ENCODE measurements around the gene ASCC1.

ASCC1 gene

DNA sequence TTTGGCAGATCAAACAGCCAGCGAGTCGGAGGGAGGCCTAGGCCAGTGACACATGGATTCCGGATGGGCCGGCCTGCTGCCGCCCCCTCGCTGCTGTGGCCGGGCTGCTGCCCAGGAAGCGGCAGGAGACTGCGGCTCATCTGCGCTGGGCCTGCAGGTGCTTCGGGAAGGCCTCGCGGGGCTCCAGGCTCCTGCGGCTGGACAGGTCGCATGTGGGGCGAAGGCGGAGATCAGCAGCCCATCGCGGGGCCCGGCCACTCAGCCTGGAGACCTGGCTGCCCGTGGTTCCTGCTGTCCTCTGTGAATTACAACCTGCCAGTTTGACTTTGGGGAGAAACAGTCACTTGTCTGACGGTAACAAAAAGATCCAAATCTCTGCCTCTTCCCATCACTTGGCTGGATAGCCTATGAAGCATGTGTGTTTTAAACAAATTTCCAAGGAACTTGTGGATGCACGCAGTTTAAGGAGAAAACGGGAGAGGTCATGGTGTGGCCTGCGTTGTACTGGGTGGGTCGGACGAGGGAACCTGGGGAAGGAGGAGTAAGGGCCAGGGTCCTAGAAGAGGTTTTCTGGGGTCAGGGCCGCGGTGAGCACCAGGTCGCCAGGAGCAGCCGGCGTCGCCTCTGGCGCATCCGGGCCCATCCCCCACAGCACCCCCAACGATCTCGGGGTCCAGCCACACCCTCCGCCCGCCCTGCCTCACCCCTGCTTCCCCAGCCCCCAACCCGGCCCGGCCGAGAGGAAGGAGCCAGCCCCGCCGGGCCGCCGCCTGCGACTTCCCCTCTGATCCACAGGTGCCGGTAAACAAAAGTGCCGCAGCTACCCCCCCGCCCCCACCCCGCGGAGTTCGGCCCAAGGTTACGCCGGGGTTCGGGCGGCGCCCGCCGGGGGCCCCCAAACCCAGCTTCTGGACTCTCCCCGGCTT lies 129.3 kb downstream of the ASCC1 start:
- ATAC-seq, result peak; percentile 74
- peak overlapping the region; percentile 99 for H3K4me3 Mint-ChIP-seq
- no peaks in the 10 kb centered on the region for H3K27me3 Mint-ChIP-seq
- H3K27ac Mint-ChIP-seq, result peak overlapping the region; percentile 95
- no peaks in the 10 kb centered on the region for H3K9me3 Mint-ChIP-seq
- peaks cover 52% of the 10 kb centered on the region for H3K4me1 Mint-ChIP-seq
- H3K36me3 Mint-ChIP-seq, result no peaks in the 10 kb centered on the region

DNA sequence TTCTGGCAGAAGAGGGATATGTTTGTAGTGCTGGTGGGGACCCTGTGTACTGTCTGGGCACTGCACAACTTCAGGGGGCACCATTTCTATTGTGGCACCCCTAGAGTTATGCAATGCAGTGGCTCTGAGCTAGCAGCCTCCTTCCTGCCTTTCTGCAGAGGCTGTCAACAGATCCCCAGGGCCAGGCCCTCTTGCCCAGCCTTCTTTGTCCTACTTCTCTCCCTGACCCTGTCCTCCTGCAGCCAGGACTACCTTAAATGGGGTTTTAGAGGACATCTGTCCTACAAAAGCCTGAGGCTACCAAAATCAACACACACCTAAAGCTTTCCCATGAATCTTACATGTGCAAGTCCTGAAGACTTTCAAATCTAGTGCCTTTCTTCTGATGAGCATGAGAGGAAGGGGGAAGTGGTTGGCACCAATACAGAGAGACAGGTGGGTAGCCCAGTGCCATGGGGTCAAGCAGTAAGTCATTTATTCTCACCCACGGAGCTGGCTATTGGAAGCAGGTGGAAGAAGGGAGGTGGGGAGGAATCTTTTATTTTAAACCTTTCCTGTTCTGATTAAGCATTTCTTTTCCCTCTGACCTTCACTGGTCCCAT lies 130.1 kb downstream of the ASCC1 start:
- no peaks in the 10 kb centered on the region for H3K9me3 Mint-ChIP-seq
- no peaks in the 10 kb centered on the region for H3K36me3 Mint-ChIP-seq
- ATAC-seq, result no peak
- peak overlapping the region; percentile 95 for H3K27ac Mint-ChIP-seq
- H3K4me3 Mint-ChIP-seq, result peak overlapping the region; percentile 99
- no peaks in the 10 kb centered on the region for H3K27me3 Mint-ChIP-seq
- H3K4me1 Mint-ChIP-seq, result peaks cover 60% of the 10 kb centered on the region

DNA sequence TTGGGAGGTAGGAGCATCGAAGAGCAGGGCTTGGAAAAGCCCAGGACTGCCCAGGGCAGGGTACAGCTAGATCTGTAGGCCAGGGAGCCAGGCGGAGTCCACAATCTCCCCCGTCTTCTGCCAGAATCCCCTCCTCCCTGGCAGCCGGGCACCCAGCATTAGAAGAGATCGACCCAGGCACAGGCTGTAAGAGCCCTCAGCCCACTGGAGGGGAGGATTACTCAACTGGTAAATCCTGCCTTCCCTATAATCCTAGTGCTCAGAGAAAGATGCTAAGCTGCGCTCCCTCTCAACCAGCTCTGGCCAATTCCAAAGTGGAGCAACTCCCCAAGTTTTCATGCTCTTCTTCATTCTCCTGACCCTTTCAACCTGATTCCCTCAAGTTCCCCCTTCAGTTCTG lies 130.9 kb downstream of the ASCC1 start:
- no peaks in the 10 kb centered on the region for H3K9me3 Mint-ChIP-seq
- ATAC-seq, result no peak
- H3K27ac Mint-ChIP-seq, result peak overlapping the region; percentile 13
- no peak overlapping the region for H3K4me3 Mint-ChIP-seq
- H3K27me3 Mint-ChIP-seq, result no peaks in the 10 kb centered on the region
- no peaks in the 10 kb centered on the region for H3K36me3 Mint-ChIP-seq
- peaks cover 68% of the 10 kb centered on the region for H3K4me1 Mint-ChIP-seq

DNA sequence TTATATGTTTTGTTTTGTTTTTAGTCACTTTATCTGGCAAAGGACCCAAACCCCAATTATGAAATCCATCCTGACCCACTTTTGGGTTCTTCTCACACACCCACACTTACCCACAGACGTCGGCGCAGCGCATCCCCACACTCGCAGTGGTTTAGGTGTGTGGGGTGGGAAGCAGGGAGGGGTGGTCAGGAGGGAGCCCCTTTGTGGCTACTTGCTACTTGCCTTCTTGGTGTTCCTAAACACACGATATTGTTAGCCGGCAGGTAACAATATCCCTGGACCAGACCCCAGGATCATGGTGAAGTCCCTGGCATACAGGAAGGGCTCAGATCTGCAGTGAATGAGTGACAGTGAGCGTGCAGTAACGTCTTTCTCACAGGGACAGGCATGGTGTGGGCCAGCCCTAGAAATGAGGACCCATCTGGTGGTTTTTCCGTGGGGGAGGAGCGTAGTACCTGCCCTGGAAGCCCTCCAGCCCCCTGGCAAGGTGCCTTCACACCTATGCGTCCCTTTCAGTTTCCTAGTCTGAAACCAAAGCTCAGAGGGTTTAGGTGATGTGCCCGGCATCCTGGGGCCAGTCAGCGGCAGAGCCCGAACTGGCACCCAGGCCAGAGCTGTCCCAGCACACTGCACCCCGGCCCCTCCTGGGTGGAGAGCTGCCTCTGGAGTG lies 132.2 kb downstream of the ASCC1 start:
- H3K4me1 Mint-ChIP-seq, result peaks cover 78% of the 10 kb centered on the region
- no peaks in the 10 kb centered on the region for H3K27me3 Mint-ChIP-seq
- no peaks in the 10 kb centered on the region for H3K36me3 Mint-ChIP-seq
- no peaks in the 10 kb centered on the region for H3K9me3 Mint-ChIP-seq
- H3K4me3 Mint-ChIP-seq, result no peak overlapping the region
- no peak for ATAC-seq
- H3K27ac Mint-ChIP-seq, result peak overlapping the region; percentile 39

DNA sequence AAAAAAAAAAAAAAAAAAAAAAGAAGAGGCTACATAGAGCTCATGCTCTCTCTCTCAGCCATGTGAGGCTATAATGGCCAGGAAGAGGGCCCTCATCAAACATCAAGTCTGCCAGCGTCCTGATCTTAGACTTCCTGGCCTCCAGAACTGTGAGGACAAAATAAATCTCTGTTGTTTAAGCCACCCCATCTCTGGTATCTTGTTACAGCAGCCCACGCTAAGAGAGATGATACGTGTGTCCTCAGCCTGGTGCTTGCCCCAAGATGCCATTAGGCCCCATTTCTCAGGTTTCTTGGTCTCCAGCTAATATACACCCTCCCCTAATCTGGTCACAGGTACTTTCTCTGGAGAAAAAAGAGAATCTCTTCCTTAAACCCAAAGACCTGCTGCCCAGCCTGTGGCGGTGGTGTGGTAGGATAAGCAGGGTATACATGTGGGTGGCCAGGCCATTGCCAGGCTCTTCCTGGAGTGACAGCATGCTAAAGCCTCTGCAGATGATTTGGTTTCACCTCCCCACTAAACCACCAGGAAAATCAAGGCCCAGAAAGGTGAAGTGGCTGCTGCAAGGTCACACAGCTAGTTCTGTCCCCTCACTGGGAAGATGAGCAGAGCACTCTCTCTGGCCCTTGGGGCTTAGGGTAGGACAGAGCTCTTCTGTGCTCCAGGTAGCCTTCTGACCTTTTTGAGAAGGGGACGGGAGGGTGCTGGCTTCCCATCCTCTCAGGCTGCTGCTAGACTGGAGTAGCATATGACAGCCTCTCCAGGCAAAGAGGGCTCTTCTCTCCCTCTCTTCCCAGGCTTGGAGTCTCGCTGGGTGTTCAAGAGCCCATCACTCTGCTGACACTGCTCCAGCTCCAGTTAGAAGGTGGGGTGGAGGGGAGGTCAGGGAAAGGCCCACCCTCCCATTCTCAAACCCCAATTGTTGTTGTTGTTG lies 133.0 kb downstream of the ASCC1 start:
- H3K4me3 Mint-ChIP-seq, result no peak overlapping the region
- H3K9me3 Mint-ChIP-seq, result no peaks in the 10 kb centered on the region
- peak overlapping the region; percentile 39 for H3K27ac Mint-ChIP-seq

DNA sequence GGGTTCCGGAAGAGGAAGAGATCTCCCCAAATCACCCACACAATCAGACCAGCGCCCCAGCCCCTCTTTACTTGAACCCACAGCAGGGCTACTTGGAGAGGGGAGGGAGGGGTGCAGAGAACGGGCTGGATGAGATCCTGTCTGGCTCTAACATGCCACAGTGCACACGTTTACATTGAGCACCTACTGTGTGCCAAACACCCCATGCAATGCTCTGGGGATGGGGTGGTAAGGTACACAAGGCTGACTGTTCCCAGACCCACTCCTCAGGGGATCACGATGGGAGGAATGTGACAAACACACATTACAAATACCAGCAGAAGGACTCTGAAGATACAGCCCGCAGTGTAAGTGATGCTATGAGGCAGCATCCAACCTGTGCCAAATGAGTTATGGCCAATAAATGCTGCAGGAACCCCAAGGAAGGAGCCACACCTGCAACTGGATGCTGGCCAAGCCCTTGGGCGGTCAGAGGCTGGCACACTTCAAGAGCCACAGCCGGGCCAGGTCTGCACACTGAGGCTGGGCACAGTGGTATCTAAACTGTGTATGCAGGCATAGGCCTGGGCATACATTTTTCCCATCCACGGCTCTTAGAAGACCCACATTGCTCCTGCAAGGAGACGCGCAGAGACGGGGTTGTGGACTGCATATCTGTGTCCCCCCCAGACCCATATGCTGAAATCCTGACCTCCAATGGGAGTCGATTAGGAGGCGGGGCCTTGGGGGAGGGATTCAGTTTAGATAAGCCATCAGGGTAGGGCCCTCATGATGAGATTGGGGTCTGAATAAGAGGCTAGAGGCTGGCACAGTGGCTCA lies 134.1 kb downstream of the ASCC1 start:
- Mint-ChIP-seq H3K27me3 (no peaks in the 10 kb centered on the region), H3K4me1 (peaks cover 85% of the 10 kb centered on the region), H3K4me3 (no peak overlapping the region), H3K36me3 (no peaks in the 10 kb centered on the region), H3K27ac (peak overlapping the region; percentile 87), H3K9me3 (no peaks in the 10 kb centered on the region)
- no peak for ATAC-seq

More for the DNA sequence above, 133.0 kb downstream of the ASCC1 start:
- Mint-ChIP-seq H3K4me1 (peaks cover 77% of the 10 kb centered on the region), H3K36me3 (no peaks in the 10 kb centered on the region), H3K27me3 (no peaks in the 10 kb centered on the region)
- no peak for ATAC-seq

DNA sequence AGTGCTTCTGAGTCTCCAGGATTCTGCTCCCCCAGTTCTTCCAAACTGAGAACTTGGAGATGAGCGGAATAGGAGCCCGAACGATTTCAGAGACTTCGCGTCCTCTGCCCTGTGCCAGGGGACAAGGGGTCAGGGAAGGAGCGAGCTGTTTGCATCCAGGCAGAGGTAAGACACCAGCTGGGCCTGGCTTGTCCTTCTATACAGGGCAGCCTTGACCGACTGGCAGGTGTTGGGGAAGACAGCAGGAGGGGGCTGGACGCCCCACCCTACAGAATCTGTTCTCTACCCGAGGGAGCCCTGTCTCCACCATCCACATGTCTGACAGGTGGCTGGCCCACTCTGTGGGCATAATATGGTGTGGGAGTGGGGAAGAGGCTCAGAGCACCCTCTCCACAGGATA lies 134.9 kb downstream of the ASCC1 start:
- Mint-ChIP-seq H3K27me3 (no peaks in the 10 kb centered on the region), H3K27ac (peak overlapping the region; percentile 87), H3K9me3 (no peaks in the 10 kb centered on the region), H3K4me1 (peaks cover 84% of the 10 kb centered on the region), H3K36me3 (no peaks in the 10 kb centered on the region), H3K4me3 (no peak overlapping the region)
- ATAC-seq, result no peak

DNA sequence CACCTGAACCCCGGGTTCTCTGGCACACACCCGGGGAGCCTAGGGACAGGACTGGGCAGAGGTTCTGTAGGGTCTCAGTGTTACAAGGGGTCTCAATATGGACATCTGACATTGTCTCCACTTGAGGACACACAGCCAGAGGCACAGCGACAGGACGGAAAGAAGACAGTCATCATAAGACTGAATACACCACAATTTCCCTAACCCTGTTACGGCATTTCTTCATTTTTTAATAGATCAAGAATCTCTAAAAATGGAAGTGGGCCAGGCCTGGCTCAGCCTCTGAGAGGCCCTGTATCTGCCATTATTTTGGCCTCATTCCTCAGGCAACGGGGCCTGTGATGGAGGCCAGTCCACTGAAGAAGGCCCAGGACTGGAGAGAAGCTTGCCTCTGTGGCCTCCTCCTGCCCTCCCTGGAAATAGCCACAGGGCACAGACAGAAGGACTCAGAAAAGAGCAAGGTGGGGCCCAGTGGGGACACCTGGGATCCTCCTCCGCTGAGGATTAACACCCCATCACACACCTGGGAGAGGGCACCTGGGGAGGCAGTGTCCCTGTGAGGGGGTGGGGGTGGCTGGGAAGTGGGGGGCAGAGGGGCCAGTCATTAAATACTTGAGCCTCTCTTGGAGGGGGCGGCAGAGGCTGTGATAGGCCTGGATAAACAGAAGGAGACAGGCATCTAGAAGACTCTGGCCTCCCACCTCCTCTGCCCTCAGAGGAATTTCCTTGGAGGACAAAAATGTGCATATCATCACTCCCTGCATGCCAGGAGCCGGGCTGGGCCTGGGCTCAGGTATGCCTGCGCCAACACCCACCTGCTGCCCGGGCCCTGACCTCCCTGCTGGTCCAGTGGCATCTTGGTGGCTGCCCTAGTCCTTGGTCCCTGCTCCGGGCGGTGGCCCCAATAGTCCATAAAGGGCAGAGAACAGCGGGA lies 135.8 kb downstream of the ASCC1 start:
- Mint-ChIP-seq H3K27ac (peak overlapping the region; percentile 87), H3K4me1 (peaks cover 84% of the 10 kb centered on the region), H3K9me3 (no peaks in the 10 kb centered on the region), H3K36me3 (no peaks in the 10 kb centered on the region), H3K4me3 (peak overlapping the region; percentile 30), H3K27me3 (no peaks in the 10 kb centered on the region)
- peak; percentile 47 for ATAC-seq

DNA sequence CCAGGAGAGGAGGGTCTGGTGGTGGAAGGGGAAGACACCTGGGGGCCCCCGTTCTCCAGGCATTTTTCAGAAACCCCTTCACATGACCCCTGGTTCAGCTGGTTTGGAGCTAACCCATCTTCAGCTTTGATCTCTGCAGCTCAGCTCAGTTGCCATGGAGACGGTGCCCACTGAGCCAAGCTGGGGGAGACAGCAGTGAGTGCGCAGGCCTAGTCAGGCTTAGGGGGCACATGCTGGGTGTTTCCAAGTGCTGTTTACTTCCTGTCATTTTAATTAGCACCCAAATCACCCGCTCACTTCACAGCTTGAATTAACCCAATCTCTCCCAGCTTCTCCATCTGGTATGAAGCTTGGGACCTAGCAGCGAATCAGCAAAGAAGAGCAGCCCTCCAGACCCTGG lies 136.7 kb downstream of the ASCC1 start:
- Mint-ChIP-seq H3K4me3 (peak overlapping the region; percentile 6), H3K9me3 (no peaks in the 10 kb centered on the region), H3K36me3 (no peaks in the 10 kb centered on the region), H3K27ac (peak overlapping the region; percentile 87), H3K27me3 (no peaks in the 10 kb centered on the region), H3K4me1 (peaks cover 85% of the 10 kb centered on the region)
- ATAC-seq, result peak; percentile 61

DNA sequence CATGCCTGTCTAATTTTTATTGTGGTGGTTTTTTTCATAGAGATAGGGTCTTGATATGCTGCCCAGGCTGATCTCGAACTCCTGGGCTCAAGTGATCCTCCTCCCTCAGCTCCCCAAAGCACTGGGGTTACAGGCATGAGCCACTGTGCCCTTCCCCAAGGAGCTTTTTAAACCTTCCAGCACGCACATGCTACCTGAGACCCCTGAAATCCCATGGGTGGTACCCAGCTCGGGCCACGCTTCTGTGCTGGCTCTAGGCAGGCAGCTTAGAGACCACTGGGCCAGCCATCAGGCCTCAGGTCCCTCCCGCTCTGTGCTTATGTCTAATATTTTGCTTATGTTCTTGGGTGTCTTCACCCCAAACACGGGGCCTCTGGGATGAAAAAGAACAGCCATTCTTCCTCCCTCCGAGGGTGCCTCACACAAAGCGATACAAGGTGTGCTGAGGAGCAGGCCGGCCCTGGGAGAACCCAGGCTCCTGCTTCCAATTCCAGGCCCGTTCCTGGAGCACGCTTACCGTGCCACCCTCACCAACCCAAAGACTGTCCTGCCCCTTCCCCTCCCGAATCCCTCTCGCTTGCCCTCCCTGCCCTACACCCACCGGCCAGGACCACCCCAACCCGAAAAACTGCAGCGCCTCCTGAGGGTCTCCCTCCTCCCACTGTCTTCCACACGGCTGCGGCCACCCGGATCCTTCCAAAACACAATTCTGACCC lies 138.6 kb downstream of the ASCC1 start:
- Mint-ChIP-seq H3K27me3 (no peaks in the 10 kb centered on the region), H3K36me3 (peaks cover 5% of the 10 kb centered on the region), H3K4me1 (peaks cover 88% of the 10 kb centered on the region), H3K9me3 (no peaks in the 10 kb centered on the region), H3K4me3 (no peak overlapping the region), H3K27ac (no peak overlapping the region)
- no peak for ATAC-seq

DNA sequence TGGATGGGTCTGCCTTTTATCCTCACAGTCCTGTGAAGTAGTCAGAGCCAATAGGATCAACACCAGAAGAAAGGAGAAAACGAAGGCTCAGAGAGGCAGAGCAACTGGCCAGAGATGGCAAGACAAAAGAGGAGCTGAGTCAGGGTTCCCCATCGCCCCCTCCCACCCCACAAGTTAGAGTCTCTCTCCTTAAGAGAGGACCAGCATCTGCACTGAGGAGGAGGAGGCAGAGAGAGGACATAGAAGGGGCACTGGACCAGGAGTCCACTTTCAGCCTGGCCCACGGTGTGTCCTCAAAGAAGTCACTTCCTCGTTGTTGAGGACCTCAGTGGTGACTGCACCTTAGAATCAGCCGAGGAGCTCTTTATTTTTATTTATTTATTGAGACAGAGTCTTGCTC lies 139.3 kb downstream of the ASCC1 start:
- no peak overlapping the region for H3K4me3 Mint-ChIP-seq
- no peak for ATAC-seq
- peaks cover 12% of the 10 kb centered on the region for H3K36me3 Mint-ChIP-seq
- H3K4me1 Mint-ChIP-seq, result peaks cover 87% of the 10 kb centered on the region
- H3K27ac Mint-ChIP-seq, result peak overlapping the region; percentile 59
- H3K9me3 Mint-ChIP-seq, result no peaks in the 10 kb centered on the region
- H3K27me3 Mint-ChIP-seq, result no peaks in the 10 kb centered on the region

DNA sequence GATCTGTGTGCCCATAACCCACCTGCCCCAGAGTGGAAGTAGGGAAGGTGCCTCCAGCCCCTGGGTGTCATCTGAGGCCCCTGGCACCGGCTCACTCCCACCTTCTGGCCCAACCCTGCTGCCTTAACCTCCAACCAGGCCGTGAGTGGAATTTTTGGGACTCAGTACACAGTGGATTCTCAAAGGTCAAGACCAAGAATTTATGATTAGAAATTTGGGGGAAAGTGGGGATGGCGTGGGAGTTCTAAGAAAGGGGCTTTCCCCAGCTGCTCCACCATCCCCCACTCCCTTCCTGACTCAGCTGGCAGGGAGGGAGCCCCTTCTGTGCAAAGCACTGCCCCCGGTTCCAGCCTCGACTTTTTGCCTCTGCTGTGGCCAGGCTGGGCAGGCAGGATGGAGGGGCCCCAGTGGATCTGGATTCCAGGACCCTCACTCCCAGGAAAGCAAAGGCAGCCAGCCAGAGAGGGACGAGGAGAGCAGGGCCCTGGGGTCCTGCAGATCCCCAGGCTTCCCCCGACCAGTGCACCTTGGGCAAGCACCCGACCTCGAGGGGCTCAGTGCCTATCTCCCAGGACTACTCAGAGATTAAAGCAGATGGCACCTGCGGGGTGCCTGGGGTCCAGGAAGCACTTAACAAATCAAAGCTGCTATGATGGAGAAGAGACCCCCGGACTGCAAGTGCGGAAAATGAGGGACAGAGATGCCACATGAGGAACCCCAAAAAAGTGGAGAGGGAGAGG lies 140.5 kb downstream of the ASCC1 start:
- H3K27ac Mint-ChIP-seq, result peak overlapping the region; percentile 59
- H3K36me3 Mint-ChIP-seq, result peaks cover 19% of the 10 kb centered on the region
- no peak for ATAC-seq
- no peaks in the 10 kb centered on the region for H3K27me3 Mint-ChIP-seq
- no peak overlapping the region for H3K4me3 Mint-ChIP-seq
- H3K4me1 Mint-ChIP-seq, result peaks cover 75% of the 10 kb centered on the region
- H3K9me3 Mint-ChIP-seq, result no peaks in the 10 kb centered on the region

All from stimulated activated memory B cell treated with anti-CD40 and anti-IgM and Interleukin-4, amounts not matched to agents 10 μg/mL and 1 μg/mL and 100 μg/mL, for 72 hours (primary cell).